NOMO-1 treated with DMSO at 0.1 percent for 48 hours (cell line): ENCODE data around the gene RTL1.

Source experiments
- DNase-seq: peaks from one replicate; lab custom pipeline; 2025; ENCODE audit not compliant: unreplicated experiment; lab: John Stamatoyannopoulos, UW

The RTL1 gene

DNA sequence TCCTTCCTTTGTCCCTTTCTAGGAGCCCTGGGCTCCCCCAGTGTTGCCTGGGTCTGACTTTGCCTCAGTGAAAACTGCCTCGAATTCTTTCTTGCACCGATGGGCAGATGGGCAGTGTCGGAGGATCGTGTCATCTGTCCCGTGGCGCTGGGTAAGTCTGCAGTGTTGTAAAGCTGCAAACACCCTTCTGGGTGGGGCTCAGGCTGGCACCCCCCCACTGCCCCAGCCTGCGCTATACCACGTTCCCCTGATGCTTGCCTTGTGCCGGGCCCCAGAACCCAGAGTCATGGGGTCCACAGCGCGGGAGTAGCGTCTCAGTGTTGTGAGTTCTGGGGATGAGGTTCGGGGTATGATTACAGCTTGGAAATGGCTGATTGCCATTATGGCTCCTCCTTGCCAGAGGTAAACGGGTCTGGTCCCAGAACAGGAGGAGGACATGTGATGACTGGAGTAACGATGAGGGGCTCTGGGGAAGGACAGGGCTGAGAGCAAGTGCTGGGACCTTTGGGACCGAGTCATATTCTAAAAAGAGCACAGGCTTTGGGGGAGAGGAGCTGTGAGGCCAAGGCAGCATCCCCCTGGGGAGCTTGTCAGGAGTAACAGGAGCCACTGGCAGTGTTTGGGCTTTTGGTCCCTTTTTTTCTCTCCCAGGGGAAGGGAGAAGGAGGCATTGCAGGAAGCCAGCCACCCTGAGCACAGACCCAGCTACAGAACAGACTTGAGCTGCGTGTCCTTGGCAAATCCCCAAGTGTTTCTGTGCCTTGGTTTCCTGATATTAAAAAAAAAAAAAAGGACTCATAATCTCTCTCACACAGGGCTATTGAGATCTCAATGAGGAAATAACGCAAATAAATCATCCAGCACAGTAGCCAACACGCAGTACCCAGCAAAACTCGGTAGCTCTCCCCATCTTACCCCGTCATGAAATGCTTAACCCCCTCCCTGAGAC lies 4.3 kb downstream of the RTL1 start:
- DNase-seq: no peak

- no peak for DNase-seq
Observed at GRCh38 chr14:100898465-100898864, 5.1 kb downstream of the RTL1 start.

DNA sequence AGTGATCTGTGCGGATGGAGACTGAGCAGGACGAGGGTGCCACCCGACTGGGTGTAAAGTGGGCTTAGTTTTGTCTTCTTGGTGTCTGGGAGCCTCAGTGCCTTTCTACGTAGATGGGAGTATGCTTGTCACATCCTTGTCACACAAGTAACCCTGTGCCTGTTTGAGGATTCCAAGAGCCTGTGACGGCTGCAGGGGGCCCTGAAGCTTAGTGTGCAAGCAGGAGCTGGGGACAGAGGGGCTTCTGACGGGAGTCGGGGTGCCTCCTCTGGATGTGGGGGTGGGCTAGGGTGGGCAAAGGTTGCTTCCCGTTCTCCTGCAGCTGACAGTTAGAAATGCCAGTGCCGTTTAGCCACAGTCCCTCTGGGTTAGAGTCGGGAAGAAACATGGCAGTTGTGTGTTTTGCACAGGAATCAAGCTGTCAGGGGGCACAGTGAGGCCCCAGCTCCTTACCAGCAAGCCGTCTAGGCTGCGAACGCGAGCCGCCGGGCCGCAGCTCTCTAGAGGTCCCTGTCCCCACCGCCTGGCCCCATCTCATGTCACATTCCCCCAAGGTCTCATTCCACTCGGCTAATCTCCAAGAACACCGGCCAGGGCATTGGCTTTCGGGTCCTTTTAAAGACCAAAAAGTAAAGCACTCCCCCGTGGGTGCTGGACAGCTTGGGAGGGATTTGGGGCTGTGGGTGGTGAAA lies 7.0 kb downstream of the RTL1 start:
- DNase-seq: no peak

- no peak for DNase-seq
Observed at GRCh38 chr14:100895411-100895810, 8.1 kb downstream of the RTL1 start.

DNA sequence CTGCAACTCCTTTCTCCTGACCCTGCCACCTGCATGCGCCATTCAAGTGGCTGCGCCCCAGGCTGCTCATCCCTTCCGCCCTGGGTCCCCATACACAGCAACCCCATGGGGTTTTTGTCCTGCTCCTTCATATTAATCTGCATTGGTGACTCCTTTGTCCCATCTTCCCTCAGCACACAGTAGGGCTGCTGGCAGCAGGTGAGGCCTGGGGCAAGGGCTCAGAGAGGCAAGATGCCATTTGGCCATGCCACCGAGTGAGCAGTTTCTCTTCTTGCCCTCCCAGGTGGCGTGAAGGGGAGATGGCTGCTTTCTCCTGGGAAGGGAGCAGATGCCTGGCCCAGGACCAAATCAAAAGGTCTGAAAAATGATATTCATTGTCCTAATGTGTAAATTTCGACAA lies 9.1 kb downstream of the RTL1 start:
- DNase-seq: no peak

DNA sequence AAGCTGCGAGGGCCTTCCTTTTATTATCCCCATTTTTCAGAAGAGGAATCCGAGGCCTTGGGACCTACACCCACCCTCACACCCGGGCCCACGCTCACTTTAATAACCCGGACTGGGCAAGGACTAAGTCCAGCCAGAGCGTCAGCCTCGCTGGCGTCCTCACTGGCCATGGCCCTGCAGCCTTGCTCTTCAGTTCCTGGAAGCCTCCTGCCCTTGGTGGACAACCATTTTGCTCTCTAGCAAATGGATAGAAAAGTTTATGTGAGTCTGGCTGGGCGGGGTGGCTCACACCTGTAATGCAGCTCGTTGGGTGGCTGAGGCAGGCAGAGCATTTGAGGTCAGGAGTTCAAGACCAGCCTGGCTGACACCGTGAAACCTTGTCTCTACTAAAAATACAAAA lies 9.8 kb downstream of the RTL1 start:
- no peak for DNase-seq

- DNase-seq: no peak
Observed at GRCh38 chr14:100893228-100893601, 10.3 kb downstream of the RTL1 start.

- DNase-seq: no peak
Observed at GRCh38 chr14:100892496-100893227, 10.9 kb downstream of the RTL1 start.

GRCh38 chr14:100891501-100892445 lies 11.7 kb downstream of the RTL1 start:
- DNase-seq: no peak

- no peak for DNase-seq
Observed at GRCh38 chr14:100891051-100891450, 12.5 kb downstream of the RTL1 start.

DNA sequence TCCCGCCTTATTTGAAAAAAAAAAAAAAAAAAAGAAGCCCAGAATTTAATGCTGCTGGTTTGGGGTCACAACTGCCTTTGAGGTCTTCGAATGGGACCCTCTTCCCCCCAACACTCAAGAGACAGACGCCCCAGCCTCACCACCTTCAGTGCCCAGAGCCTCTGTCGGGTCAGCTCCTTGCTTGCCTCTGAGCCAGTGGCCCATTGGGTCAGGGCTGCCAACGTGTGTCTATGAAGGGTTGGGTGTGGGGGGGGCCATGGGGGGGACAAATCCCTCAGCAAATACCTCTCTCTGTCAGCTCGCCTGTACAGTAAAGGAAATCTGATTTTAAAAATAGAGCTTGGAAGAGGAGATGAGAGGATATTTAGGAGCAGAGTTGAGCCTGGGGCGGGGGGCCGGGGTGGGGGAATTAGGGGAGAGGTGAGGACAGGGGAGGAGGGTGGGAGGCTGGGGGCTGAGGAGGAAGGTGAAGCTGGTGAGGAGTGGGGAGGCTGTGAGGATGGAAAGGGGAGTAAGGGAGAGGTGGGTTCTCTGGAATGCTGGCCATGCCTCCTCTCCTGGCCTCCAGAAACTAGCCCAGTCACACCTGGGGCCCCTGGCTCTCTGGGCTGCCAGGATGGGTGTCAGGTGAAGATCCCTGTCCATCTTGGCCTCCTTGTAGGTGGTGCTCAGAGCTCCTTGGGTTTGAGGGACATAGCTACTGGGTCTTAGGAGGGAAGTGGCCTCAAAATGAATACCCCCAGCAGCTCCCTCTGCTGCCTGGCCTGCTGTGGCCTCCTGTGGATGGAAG lies 13.3 kb downstream of the RTL1 start:
- DNase-seq: no peak

DNA sequence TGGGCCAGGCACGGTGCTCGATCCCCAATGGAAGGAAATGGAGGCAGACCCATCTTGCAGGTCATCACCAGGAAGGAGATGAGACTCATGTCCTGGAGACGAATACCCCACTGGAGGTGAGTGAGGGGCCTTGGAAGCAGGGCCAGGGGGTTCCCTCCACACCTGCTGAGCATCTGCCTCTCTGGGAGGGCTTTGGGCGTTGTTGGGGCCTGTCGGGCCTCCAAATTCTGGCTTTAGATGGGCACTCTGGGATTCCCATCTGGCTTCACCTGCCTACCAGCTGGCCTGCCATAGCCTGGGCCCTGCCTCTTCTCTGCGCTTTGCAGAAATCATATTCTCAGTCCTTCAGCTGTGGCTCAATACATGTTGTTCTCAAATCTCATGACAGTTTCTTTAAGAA lies 13.9 kb downstream of the RTL1 start:
- no peak for DNase-seq

- no peak for DNase-seq
Observed at GRCh38 chr14:100888789-100889315, 14.7 kb downstream of the RTL1 start.

- DNase-seq: no peak
Observed at GRCh38 chr14:100887728-100888335, 15.7 kb downstream of the RTL1 start.

DNA sequence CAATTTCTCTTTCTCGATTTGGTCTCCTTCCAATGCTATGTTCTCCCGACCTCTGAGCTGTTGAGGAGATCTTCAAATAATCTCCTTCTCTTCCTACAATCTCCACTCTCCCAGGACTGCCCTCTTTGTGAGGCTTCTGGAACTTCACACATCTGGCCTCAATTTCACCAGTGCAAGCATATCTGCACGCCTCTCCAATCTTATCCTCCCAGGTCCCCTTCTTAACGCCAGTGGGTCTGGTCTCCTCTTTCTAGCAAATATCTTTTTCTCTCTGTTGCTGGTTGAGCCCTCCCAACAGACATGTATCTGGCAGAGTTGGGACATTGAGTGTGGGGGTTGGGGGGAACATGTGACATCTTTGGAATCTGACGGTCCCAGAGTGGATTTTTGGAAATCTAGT lies 17.9 kb downstream of the RTL1 start:
- no peak for DNase-seq

- DNase-seq: no peak
Observed at GRCh38 chr14:100885196-100885595, 18.3 kb downstream of the RTL1 start.

GRCh38 chr14:100884456-100884855 lies 19.1 kb downstream of the RTL1 start:
- DNase-seq: no peak

DNA sequence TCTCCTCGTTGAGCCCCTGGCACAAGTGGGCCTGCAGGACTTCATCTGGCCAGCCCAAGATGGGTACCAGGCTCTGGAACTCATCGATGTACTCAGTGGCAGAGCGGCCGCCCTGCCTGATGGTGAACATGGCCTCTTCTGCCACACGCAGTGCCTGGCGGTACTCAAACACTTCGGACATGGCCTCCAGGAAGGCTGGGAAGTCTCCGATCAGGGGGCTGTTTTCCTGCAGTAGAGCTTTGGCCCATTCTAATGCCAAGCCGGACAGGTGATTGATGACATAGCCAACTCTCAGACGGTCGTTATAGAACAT lies 19.8 kb downstream of the RTL1 start:
- DNase-seq: no peak
